SK-N-SH (cell line): ENCODE measurements around the gene SLC66A2. TPM values are rescaled to one million over a fixed set of nuclear protein-coding genes. Genes with fewer than 3 reads are reported as not detected.

Experiments used
- CTCF ChIA-PET: fragments of 300-600, 350-600 bp; formaldehyde crosslinking; extraction: SDS; loops from one replicate; lab custom pipeline; 2021; lab: Yijun Ruan, JAX
- POLR2A ChIA-PET: fragments of 350-600 bp; sonication (Branson Sonifier 250); formaldehyde crosslinking; extraction: SDS; loops from one replicate; lab custom pipeline; 2020; ENCODE audit warnings: antibody characterized with exemption, inconsistent platforms; lab: Yijun Ruan, JAX
- DNase-seq: peaks from one replicate; pipeline ENCODE4 v3.0.0; 2012
- H2AFZ ChIP-seq: fragments of 200-600 bp; sonication (generic); 2 replicates; pipeline ENCODE4 v1.8.1; 2016; ENCODE audit warnings: antibody characterized with exemption, mild to moderate bottlenecking, low read depth
- H3F3A ChIP-seq: fragments of 200-600 bp; sonication (generic); replicated peaks from 2 replicates; pipeline ENCODE3; 2016; ENCODE audit warnings: antibody characterized with exemption, mild to moderate bottlenecking; ENCODE audit not compliant: insufficient read depth
- H3K27ac ChIP-seq, 2 experiments: fragments of 200-500 bp in 1 of 2; fragments of 200-600 bp in 1 of 2; sonication (Bioruptor generic) in 1 of 2; sonication (generic), shearing (Covaris generic) in 1 of 2; 2 replicates each; pipeline versions ENCODE4 v1.5.1 to v1.6.1; 2014 to 2016; ENCODE audit warnings: low read depth in 2 of 2, inconsistent platforms in 1 of 2, low read length in 1 of 2, mild to moderate bottlenecking in 1 of 2, mixed read lengths in 1 of 2
- H3K27me3 ChIP-seq: fragments of 200-600 bp; sonication (generic), shearing (Covaris generic); 2 replicates; pipeline ENCODE4 v1.6.1; 2016; ENCODE audit warnings: mixed run types; ENCODE audit not compliant: insufficient read depth
- H3K36me3 ChIP-seq, 2 experiments: fragments of 200-500 bp in 1 of 2; fragments of 200-600 bp in 1 of 2; sonication (Bioruptor generic) in 1 of 2; sonication (generic) in 1 of 2; replicated peaks in 1 of 2; 2 replicates each; pipeline versions ENCODE3 to v1.5.1; 2014 to 2016; ENCODE audit warnings: low read length in 1 of 2, mild to moderate bottlenecking in 1 of 2; ENCODE audit not compliant: insufficient read depth in 2 of 2, control insufficient read depth in 1 of 2
- H3K4me1 ChIP-seq, 2 experiments: fragments of 200-500 bp in 1 of 2; fragments of 200-600 bp in 1 of 2; sonication (Bioruptor generic) in 1 of 2; sonication (generic), shearing (Covaris generic) in 1 of 2; 2 replicates each; pipeline versions ENCODE4 v1.5.1 to v1.6.1; 2014 to 2016; ENCODE audit warnings: low read depth in 1 of 2, low read length in 1 of 2, mixed run types in 1 of 2; ENCODE audit not compliant: insufficient read depth in 2 of 2, control insufficient read depth in 1 of 2
- H3K4me2 ChIP-seq: fragments of 200-600 bp; sonication (generic), shearing (Covaris generic); 2 replicates; pipeline ENCODE4 v1.6.1; 2017; ENCODE audit warnings: mixed run types
- H3K4me3 ChIP-seq, 2 experiments: fragments of 200-500 bp in 1 of 2; fragments of 200-600 bp in 1 of 2; sonication (Bioruptor generic) in 1 of 2; sonication (generic), shearing (Covaris generic) in 1 of 2; 2 replicates each; pipeline versions ENCODE4 v1.5.1 to v1.8.1; 2014 to 2016; ENCODE audit warnings: low read depth in 2 of 2, inconsistent platforms in 1 of 2, low read length in 1 of 2, mild to moderate bottlenecking in 1 of 2, mixed read lengths in 1 of 2, moderate library complexity in 1 of 2
- H3K79me2 ChIP-seq: fragments of 200-600 bp; sonication (generic); 2 replicates; pipeline ENCODE4 v1.8.1; 2017; ENCODE audit warnings: mild to moderate bottlenecking; ENCODE audit not compliant: insufficient read depth
- H3K9ac ChIP-seq: fragments of 200-600 bp; sonication (generic); 2 replicates; pipeline ENCODE4 v1.6.1; 2017; ENCODE audit warnings: mixed run types
- H3K9me2 ChIP-seq: fragments of 200-600 bp; sonication (generic); 2 replicates; pipeline ENCODE4 v1.6.1; 2017; ENCODE audit warnings: mixed run types
- H3K9me3 ChIP-seq: fragments of 200-600 bp; sonication (generic); 2 replicates; pipeline ENCODE4 v1.6.1; 2017; ENCODE audit warnings: mixed run types, mild to moderate bottlenecking, moderate library complexity
- H4K20me1 ChIP-seq: fragments of 200-600 bp; sonication (generic); 2 replicates; pipeline ENCODE4 v1.6.1; 2017; ENCODE audit warnings: mild to moderate bottlenecking, mixed run types; ENCODE audit not compliant: insufficient read depth
- CHD2 ChIP-seq: fragments of 150-350 bp; IDR thresholded peaks from 2 replicates; pipeline ENCODE4 v1.6.1; 2018; ENCODE audit warnings: low read length; ENCODE audit not compliant: partially characterized antibody
- EZH2phosphoT487 ChIP-seq: fragments of 200-600 bp; sonication (generic); IDR thresholded peaks from 2 replicates; pipeline ENCODE4 v1.6.1; 2017; ENCODE audit warnings: low read depth, mixed run types, mild to moderate bottlenecking, antibody characterized with exemption, moderate library complexity, borderline replicate concordance
- FOSL2 ChIP-seq: IDR thresholded peaks from 2 replicates; pipeline ENCODE4 v1.4.0; 2012; ENCODE audit warnings: low read depth, mild to moderate bottlenecking, moderate library complexity, borderline replicate concordance
- FOXM1 ChIP-seq: IDR thresholded peaks from 2 replicates; pipeline ENCODE4 v1.4.0; 2012; ENCODE audit warnings: low read depth, mild to moderate bottlenecking
- GABPA ChIP-seq: IDR thresholded peaks from 2 replicates; pipeline ENCODE4 v1.4.0; 2012; ENCODE audit warnings: low read depth, mild to moderate bottlenecking
- RAD21 ChIP-seq: IDR thresholded peaks from 2 replicates; pipeline ENCODE4 v1.6.1; 2012; ENCODE audit warnings: mild to moderate bottlenecking, low read length
- RFX5 ChIP-seq: IDR thresholded peaks from 2 replicates; pipeline ENCODE4 v1.6.1; 2012; ENCODE audit warnings: mild to moderate bottlenecking, improper control_type of control experiment, low read length
- SMC3 ChIP-seq: IDR thresholded peaks from 2 replicates; pipeline ENCODE4 v1.6.1; 2012; ENCODE audit warnings: low read depth, low read length, improper control_type of control experiment
- TAF1 ChIP-seq: IDR thresholded peaks from 2 replicates; pipeline ENCODE4 v1.6.1; 2012; ENCODE audit warnings: low read depth, mild to moderate bottlenecking, low read length, moderate library complexity, borderline replicate concordance
- WGBS: methylation state at CpG from one replicate; pipeline ENCODE4 v1.1.6; 2017; ENCODE audit warnings: low lambda C conversion rate; 5-methylcytosine and 5-hydroxymethylcytosine counted together
- polyA plus RNA-seq, 3 experiments: library from polyadenylated mRNA; depleted of rRNA; stranded (reverse); fragments of >200 nt; gene quantifications; 2 replicates each; pipeline ENCODE4 v1.2.3, GENCODE V29; 2012
- TF ChIP-seq, protein P1 (sequence below): IDR thresholded peaks from 2 replicates; pipeline ENCODE4 v1.4.0; 2012; ENCODE audit warnings: low read depth, borderline replicate concordance
- TF ChIP-seq, protein P2 (sequence below): IDR thresholded peaks from 2 replicates; pipeline ENCODE4 v1.6.1; 2012; ENCODE audit warnings: mild to moderate bottlenecking, low read depth, low read length, moderate library complexity
- TF ChIP-seq, protein P3 (sequence below): fragments of 200-600 bp; sonication (generic); IDR thresholded peaks from 2 replicates; pipeline ENCODE4 v1.6.1; 2017; ENCODE audit warnings: antibody characterized with exemption, mild to moderate bottlenecking, moderate library complexity
- TF ChIP-seq, protein P4 (sequence below): IDR thresholded peaks from 2 replicates; pipeline ENCODE4 v1.4.0; 2012; ENCODE audit warnings: low read depth, borderline replicate concordance
- TF ChIP-seq, protein P5 (sequence below): IDR thresholded peaks from 2 replicates; pipeline ENCODE4 v1.4.0; 2012; ENCODE audit warnings: low read depth
- TF ChIP-seq, protein P6 (sequence below): fragments of 150-350 bp; IDR thresholded peaks from 2 replicates; pipeline ENCODE4 v1.6.1; 2016; ENCODE audit warnings: mild to moderate bottlenecking, low read depth, low read length

SLC66A2 gene
- polyA plus RNA-seq, 1 of the 3 experiments (the other 2 are of a cell fraction): 14.5 TPM

DNA sequence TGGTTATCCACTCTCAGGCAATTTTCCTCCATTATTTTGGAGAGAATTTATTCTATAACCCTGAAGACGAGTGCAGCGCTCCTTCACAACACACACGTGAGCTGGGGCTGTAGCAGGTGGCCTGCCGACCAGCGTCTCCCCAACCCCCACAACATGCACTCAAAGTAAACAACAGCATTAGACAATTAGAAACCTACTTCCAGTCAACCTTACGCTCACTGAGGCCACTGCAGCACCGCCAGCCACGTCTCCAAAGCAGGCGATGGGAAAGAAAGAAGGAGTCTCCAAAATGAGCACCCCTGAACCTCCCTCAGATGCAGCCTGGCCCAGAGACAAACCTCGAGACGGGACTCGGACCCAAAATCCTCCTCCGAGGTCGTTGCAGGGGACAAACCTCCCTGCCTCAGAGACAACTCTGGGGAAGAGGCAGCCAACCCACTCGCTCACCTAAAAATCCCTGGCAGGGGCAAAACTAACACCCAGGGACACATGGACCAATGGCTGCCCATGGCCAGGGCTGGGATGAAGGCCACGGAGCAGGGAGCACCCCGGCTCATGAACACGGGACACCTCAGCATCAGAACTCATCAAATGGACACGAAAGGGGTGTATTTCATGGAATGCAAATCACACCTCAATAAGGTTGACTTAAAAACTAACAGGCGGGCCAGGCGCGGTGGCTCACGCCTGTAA is 2.6 kb downstream of the SLC66A2 start:
- CTCF ChIA-PET: no interaction called here
- peaks cover 4 to 9% of the 10 kb centered on the region in 2 experiments; a peak in 1 of 4 replicates for H3K4me1 ChIP-seq
- no peak for DNase-seq
- no peak overlapping the region for H3K9ac ChIP-seq
- POLR2A ChIA-PET: no interaction called here
- H3K9me3 ChIP-seq: no peaks in the 10 kb centered on the region
- no peaks in the 10 kb centered on the region for H3F3A ChIP-seq
- H2AFZ ChIP-seq: no peak overlapping the region
- TF ChIP-seq GABPA: no peak
- TF ChIP-seq, protein P1, sequence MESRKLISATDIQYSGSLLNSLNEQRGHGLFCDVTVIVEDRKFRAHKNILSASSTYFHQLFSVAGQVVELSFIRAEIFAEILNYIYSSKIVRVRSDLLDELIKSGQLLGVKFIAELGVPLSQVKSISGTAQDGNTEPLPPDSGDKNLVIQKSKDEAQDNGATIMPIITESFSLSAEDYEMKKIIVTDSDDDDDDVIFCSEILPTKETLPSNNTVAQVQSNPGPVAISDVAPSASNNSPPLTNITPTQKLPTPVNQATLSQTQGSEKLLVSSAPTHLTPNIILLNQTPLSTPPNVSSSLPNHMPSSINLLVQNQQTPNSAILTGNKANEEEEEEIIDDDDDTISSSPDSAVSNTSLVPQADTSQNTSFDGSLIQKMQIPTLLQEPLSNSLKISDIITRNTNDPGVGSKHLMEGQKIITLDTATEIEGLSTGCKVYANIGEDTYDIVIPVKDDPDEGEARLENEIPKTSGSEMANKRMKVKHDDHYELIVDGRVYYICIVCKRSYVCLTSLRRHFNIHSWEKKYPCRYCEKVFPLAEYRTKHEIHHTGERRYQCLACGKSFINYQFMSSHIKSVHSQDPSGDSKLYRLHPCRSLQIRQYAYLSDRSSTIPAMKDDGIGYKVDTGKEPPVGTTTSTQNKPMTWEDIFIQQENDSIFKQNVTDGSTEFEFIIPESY: no peak
- TF ChIP-seq SMC3: no peak
- no peak overlapping the region for H3K27ac ChIP-seq
- H3K4me2 ChIP-seq: no peak overlapping the region
- 92% methylated on average over 22 of the region's 23 CpGs for WGBS
- peaks cover 0 to 3% of the 10 kb centered on the region in 2 experiments for H3K36me3 ChIP-seq
- no peaks in the 10 kb centered on the region for H3K9me2 ChIP-seq
- peaks cover 40% of the 10 kb centered on the region for H3K79me2 ChIP-seq
- H4K20me1 ChIP-seq: peaks cover 26% of the 10 kb centered on the region; the same call in 1 of the 2 replicates
- no peaks in the 10 kb centered on the region for H3K27me3 ChIP-seq
- no peak overlapping the region for H3K4me3 ChIP-seq

DNA sequence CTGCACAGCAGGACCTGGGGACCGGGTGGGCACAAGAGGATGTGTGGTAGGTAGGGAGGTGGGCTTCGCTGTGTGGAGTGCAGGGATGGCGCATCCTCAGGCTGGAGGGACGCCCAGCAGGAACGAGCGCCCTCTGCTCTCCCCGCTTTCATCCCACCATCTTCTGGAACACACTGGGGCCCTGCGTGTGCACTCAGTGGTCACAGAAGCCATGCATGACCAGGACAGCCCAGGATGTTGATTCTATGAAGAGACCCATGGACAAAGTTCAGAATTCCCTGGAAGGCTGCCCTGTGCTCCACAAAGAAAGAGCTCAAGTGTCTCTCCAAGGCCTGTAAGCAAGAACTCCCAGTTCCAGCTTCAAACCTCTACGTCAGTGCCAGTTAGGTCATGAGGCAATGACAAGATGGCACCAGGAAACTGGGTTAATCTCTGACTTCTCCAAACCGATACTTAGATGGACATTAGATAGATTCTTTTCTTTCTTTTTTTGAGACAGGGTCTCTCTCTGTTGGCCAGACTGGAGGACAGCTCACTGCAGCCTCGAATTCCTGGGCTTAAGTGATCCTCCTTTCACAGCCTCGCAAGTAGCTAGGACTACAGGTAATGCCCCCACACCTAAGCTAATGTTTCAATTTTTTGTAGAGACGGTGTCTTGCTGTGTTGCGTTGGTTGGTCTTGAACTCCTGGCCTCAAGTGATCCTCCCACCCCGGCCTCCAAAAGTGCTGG is 3.4 kb downstream of the SLC66A2 start:
- Histone ChIP-seq H3K27me3 (no peaks in the 10 kb centered on the region), H3K36me3 (peaks cover 0 to 3% of the 10 kb centered on the region in 2 experiments), H3K27ac (no peak overlapping the region), H3K4me1 (peaks cover 4 to 9% of the 10 kb centered on the region in 2 experiments; a peak in 1 of 4 replicates), H3K79me2 (peaks cover 40% of the 10 kb centered on the region), H3F3A (no peaks in the 10 kb centered on the region), H3K9me3 (no peaks in the 10 kb centered on the region), H3K9ac (no peak overlapping the region), H3K4me3 (no peak overlapping the region), H3K4me2 (no peak overlapping the region), H2AFZ (no peak overlapping the region), H3K9me2 (no peaks in the 10 kb centered on the region), H4K20me1 (peaks cover 26% of the 10 kb centered on the region; the same call in 1 of the 2 replicates)
- 84% methylated on average over 11 of the region's 15 CpGs for WGBS
- CTCF ChIA-PET: no interaction called here
- POLR2A ChIA-PET: no interaction called here
- no peak for DNase-seq
- no peak for TF ChIP-seq FOXM1
- TF ChIP-seq, protein P2, sequence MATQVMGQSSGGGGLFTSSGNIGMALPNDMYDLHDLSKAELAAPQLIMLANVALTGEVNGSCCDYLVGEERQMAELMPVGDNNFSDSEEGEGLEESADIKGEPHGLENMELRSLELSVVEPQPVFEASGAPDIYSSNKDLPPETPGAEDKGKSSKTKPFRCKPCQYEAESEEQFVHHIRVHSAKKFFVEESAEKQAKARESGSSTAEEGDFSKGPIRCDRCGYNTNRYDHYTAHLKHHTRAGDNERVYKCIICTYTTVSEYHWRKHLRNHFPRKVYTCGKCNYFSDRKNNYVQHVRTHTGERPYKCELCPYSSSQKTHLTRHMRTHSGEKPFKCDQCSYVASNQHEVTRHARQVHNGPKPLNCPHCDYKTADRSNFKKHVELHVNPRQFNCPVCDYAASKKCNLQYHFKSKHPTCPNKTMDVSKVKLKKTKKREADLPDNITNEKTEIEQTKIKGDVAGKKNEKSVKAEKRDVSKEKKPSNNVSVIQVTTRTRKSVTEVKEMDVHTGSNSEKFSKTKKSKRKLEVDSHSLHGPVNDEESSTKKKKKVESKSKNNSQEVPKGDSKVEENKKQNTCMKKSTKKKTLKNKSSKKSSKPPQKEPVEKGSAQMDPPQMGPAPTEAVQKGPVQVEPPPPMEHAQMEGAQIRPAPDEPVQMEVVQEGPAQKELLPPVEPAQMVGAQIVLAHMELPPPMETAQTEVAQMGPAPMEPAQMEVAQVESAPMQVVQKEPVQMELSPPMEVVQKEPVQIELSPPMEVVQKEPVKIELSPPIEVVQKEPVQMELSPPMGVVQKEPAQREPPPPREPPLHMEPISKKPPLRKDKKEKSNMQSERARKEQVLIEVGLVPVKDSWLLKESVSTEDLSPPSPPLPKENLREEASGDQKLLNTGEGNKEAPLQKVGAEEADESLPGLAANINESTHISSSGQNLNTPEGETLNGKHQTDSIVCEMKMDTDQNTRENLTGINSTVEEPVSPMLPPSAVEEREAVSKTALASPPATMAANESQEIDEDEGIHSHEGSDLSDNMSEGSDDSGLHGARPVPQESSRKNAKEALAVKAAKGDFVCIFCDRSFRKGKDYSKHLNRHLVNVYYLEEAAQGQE: no peak
- TF ChIP-seq, protein P3, sequence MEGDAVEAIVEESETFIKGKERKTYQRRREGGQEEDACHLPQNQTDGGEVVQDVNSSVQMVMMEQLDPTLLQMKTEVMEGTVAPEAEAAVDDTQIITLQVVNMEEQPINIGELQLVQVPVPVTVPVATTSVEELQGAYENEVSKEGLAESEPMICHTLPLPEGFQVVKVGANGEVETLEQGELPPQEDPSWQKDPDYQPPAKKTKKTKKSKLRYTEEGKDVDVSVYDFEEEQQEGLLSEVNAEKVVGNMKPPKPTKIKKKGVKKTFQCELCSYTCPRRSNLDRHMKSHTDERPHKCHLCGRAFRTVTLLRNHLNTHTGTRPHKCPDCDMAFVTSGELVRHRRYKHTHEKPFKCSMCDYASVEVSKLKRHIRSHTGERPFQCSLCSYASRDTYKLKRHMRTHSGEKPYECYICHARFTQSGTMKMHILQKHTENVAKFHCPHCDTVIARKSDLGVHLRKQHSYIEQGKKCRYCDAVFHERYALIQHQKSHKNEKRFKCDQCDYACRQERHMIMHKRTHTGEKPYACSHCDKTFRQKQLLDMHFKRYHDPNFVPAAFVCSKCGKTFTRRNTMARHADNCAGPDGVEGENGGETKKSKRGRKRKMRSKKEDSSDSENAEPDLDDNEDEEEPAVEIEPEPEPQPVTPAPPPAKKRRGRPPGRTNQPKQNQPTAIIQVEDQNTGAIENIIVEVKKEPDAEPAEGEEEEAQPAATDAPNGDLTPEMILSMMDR: no peak
- TF ChIP-seq RFX5: no peak
- TF ChIP-seq EZH2phosphoT487: no peak
- TF ChIP-seq, protein P4, sequence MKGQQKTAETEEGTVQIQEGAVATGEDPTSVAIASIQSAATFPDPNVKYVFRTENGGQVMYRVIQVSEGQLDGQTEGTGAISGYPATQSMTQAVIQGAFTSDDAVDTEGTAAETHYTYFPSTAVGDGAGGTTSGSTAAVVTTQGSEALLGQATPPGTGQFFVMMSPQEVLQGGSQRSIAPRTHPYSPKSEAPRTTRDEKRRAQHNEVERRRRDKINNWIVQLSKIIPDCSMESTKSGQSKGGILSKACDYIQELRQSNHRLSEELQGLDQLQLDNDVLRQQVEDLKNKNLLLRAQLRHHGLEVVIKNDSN: no peak
- TF ChIP-seq, protein P5, sequence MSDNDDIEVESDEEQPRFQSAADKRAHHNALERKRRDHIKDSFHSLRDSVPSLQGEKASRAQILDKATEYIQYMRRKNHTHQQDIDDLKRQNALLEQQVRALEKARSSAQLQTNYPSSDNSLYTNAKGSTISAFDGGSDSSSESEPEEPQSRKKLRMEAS: no peak
- TF ChIP-seq, protein P6, sequence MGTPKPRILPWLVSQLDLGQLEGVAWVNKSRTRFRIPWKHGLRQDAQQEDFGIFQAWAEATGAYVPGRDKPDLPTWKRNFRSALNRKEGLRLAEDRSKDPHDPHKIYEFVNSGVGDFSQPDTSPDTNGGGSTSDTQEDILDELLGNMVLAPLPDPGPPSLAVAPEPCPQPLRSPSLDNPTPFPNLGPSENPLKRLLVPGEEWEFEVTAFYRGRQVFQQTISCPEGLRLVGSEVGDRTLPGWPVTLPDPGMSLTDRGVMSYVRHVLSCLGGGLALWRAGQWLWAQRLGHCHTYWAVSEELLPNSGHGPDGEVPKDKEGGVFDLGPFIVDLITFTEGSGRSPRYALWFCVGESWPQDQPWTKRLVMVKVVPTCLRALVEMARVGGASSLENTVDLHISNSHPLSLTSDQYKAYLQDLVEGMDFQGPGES: no peak
- no peak for TF ChIP-seq FOSL2
- TF ChIP-seq CHD2: no peak
- TF ChIP-seq TAF1: no peak
- TF ChIP-seq RAD21: no peak
